ENCODE data around the gene BHMT.
A peak's percentile ranks its signal among the peaks of the same experiment; 100 is the strongest.

The BHMT gene

DNA sequence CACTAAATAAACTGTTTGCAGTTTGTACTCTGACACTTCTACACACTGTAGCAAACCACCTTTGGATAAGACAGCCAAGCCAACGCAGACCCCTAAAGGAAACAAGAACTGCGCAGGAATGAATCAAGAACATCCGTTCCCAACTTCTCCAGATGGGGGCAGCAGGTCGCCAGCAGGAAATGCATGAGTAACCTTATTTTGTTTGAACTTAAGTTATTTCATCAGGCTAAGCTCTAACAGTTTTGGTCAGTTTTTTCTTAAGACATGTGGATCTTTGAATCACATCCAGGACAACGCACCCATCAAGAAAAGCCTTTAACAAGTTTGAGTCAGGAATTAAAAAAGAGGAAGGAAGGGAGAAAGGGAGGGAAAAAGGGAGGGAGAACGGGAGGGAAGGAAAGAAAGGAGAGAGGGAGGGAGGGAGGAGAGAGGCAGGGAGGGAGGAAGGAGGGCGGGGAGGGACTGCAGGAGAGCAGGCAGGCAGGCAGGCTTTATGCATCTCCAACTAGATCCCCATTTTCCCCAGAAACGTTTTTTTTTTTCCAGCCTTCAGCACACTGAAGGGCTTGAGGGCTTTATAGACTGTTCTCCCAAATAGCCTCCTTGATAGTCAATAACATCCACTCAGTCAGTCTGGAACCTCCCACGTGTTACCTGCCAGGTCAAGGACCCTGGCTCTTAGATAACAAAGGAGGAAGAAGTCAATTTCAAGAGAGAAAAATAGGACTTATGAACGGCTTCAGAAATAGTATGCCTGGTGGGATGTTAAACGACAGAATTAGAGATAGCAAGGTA lies 22.2 kb downstream of the BHMT start:
- Histone ChIP-seq H3K36me3 (ENCODE audit: control insufficient read depth, insufficient read depth, low read length) (no peaks in the 10 kb centered on the region), H3K4me1 (peaks cover 4% of the 10 kb centered on the region), H3K9ac (no peak overlapping the region), H3K27me3 (ENCODE audit: control insufficient read depth, insufficient read depth, low read length) (no peaks in the 10 kb centered on the region), H3K4me3 (ENCODE audit: low read depth, low read length) (peak overlapping the region; percentile 8), H2AFZ (peak overlapping the region; percentile 77), H3K79me2 (no peaks in the 10 kb centered on the region), H3K27ac (peak overlapping the region; percentile 49), H3K9me3 (ENCODE audit: control insufficient read depth, low read length) (no peaks in the 10 kb centered on the region), H3K4me2 (ENCODE audit: low read length) (peak overlapping the region; percentile 54)
- TF ChIP-seq, protein P1, sequence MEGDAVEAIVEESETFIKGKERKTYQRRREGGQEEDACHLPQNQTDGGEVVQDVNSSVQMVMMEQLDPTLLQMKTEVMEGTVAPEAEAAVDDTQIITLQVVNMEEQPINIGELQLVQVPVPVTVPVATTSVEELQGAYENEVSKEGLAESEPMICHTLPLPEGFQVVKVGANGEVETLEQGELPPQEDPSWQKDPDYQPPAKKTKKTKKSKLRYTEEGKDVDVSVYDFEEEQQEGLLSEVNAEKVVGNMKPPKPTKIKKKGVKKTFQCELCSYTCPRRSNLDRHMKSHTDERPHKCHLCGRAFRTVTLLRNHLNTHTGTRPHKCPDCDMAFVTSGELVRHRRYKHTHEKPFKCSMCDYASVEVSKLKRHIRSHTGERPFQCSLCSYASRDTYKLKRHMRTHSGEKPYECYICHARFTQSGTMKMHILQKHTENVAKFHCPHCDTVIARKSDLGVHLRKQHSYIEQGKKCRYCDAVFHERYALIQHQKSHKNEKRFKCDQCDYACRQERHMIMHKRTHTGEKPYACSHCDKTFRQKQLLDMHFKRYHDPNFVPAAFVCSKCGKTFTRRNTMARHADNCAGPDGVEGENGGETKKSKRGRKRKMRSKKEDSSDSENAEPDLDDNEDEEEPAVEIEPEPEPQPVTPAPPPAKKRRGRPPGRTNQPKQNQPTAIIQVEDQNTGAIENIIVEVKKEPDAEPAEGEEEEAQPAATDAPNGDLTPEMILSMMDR (IDR thresholded peaks at IDR 0.05): peak; percentile 87

DNA sequence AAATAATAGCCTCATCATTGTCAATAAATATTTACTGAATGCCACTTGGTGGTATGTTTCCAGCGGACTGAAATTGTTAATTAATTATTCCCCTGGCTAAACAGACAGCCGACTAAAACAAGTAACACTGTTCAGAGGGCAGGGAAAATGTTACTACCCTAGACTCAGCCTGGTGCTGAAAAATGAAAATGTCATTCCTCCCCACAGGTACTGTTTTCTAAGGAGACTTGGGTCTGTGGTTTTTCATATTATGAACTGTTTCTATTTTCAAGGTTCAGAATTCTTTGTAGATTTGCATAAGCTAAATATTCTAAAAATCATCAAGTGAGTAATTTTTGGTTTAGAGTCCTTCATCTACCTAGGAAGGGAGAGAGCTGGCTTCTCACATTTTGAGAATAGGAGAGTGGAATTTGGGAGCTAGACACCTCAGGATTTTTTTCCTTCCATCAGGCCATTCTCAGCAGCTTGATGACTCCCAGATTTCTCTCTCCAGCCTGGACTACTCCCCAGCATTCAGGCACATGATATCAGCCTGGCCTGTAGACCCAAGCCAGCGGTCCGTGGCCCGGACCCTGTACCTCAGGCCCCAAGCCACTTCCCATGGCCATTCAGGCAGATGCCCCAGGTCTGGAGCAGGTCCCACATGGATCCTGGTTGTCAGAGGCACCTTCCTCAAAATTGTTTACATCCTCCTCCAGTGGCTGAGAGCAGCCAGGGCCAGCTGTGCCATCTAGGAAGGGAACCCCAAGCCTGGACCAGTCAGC lies 24.4 kb downstream of the BHMT start:
- Histone ChIP-seq H3K4me1 (peaks cover 4% of the 10 kb centered on the region), H3K9ac (no peak overlapping the region), H3K79me2 (no peaks in the 10 kb centered on the region), H2AFZ (no peak overlapping the region), H3K27ac (no peak overlapping the region), H3K9me3 (ENCODE audit: control insufficient read depth, low read length) (no peaks in the 10 kb centered on the region), H3K27me3 (ENCODE audit: control insufficient read depth, insufficient read depth, low read length) (no peaks in the 10 kb centered on the region), H3K4me2 (ENCODE audit: low read length) (no peak overlapping the region), H3K36me3 (ENCODE audit: control insufficient read depth, insufficient read depth, low read length) (no peaks in the 10 kb centered on the region), H3K4me3 (ENCODE audit: low read depth, low read length) (no peak overlapping the region)
- TF ChIP-seq, protein P1 (IDR thresholded peaks at IDR 0.05): no peak

DNA sequence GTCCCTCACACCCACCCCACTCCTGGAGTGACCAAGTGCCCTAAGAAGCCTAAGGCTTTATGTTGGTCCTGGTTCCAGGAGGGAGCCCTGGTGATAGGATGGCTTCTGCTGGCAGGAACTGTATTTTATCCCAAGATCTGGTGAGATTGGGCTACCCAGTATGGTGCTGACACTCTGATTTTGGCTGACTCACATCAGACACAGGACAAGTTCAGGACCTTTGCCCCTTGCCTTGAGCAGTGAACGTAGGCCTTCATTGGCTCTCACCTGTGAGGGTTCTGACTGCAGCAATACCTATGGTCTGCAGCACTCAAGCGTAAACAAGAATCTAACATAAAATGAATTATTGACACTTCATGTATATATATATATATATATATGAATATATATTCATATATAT lies 25.0 kb downstream of the BHMT start:
- H3K27ac ChIP-seq: no peak overlapping the region
- no peaks in the 10 kb centered on the region for H3K36me3 ChIP-seq (ENCODE audit: control insufficient read depth, insufficient read depth, low read length)
- no peak overlapping the region for H3K9ac ChIP-seq
- H3K4me2 ChIP-seq (ENCODE audit: low read length): no peak overlapping the region
- peaks cover 4% of the 10 kb centered on the region for H3K4me1 ChIP-seq
- H3K4me3 ChIP-seq (ENCODE audit: low read depth, low read length): no peak overlapping the region
- TF ChIP-seq, protein P1 (IDR thresholded peaks at IDR 0.05): no peak
- H3K27me3 ChIP-seq (ENCODE audit: control insufficient read depth, insufficient read depth, low read length): no peaks in the 10 kb centered on the region
- H3K79me2 ChIP-seq: no peaks in the 10 kb centered on the region
- no peaks in the 10 kb centered on the region for H3K9me3 ChIP-seq (ENCODE audit: control insufficient read depth, low read length)
- H2AFZ ChIP-seq: no peak overlapping the region

DNA sequence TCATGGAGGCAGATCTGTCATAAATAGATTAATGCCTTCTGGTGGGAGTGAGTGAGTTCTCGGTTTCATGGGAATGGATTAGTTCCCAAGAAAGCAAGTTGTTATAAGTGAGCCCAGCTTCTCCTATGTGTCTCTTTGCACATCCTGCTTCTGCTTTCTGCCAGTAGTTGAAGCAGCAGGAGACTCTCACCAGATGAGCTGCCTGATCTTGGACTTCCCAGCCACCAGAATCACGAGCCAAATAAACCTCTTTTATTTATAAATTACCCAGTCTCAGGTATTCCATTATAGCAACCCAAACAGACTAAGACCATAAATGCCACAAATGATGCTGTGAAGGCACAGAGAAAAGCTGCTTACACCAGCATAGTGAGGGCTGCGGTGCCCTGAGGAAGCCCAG lies 28.9 kb downstream of the BHMT start:
- TF ChIP-seq, protein P1 (IDR thresholded peaks at IDR 0.05): no peak
- no peak overlapping the region for H2AFZ ChIP-seq
- no peak overlapping the region for H3K4me2 ChIP-seq (ENCODE audit: low read length)
- no peaks in the 10 kb centered on the region for H3K79me2 ChIP-seq
- no peak overlapping the region for H3K27ac ChIP-seq
- no peak overlapping the region for H3K9ac ChIP-seq
- no peaks in the 10 kb centered on the region for H3K36me3 ChIP-seq (ENCODE audit: control insufficient read depth, insufficient read depth, low read length)
- no peaks in the 10 kb centered on the region for H3K27me3 ChIP-seq (ENCODE audit: control insufficient read depth, insufficient read depth, low read length)
- H3K9me3 ChIP-seq (ENCODE audit: control insufficient read depth, low read length): no peaks in the 10 kb centered on the region
- no peak overlapping the region for H3K4me3 ChIP-seq (ENCODE audit: low read depth, low read length)
- no peaks in the 10 kb centered on the region for H3K4me1 ChIP-seq

Data from parathyroid adenoma (tissue), 2 donors.